ENCODE measurements around the gene PLXNA4.

DNA sequence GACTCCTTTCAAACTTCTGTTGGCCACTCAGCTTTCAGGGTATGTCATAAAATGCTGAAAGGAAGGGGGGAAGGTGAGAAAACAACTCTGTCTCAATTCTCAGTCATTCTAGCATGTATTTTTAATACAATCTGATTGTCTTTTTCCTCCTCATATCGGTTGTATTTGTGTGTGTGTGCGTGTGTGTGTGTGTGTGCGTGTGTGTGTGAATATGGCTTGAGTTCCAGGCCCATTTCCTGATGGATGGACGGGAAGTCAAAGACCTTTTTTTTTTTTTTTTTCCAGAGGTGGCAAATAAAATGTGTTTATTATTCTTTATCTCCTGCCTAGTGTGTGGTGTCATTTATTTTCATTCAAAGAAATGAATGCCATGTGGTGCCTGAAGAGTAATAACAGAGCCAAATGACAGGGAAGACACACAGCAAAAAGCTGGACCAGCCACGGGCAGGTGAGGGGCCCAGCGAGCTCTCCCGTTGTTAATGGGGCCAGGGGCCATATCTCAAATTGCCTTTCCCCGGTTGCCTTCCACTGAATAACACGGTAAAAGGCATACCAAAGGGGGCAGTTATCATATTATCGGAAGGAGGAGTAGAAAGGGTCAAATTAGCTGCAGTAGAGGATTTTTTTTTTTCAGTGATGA is 3.1 kb upstream of the PLXNA4 start:
- TF ChIP-seq REST (IDR thresholded peaks at IDR 0.05; ENCODE audit: insufficient replicate concordance, low read depth) (no peak), GABPA (IDR thresholded peaks at IDR 0.05; ENCODE audit: low read depth) (no peak), POLR2AphosphoS5 (IDR thresholded peaks at IDR 0.05; ENCODE audit: low read depth) (no peak)
- TF ChIP-seq, protein P1, sequence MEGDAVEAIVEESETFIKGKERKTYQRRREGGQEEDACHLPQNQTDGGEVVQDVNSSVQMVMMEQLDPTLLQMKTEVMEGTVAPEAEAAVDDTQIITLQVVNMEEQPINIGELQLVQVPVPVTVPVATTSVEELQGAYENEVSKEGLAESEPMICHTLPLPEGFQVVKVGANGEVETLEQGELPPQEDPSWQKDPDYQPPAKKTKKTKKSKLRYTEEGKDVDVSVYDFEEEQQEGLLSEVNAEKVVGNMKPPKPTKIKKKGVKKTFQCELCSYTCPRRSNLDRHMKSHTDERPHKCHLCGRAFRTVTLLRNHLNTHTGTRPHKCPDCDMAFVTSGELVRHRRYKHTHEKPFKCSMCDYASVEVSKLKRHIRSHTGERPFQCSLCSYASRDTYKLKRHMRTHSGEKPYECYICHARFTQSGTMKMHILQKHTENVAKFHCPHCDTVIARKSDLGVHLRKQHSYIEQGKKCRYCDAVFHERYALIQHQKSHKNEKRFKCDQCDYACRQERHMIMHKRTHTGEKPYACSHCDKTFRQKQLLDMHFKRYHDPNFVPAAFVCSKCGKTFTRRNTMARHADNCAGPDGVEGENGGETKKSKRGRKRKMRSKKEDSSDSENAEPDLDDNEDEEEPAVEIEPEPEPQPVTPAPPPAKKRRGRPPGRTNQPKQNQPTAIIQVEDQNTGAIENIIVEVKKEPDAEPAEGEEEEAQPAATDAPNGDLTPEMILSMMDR (IDR thresholded peaks at IDR 0.05; ENCODE audit: insufficient read depth, low read length), result no peak
